Measurements from ENCODE around the gene ZNF536.

DNA sequence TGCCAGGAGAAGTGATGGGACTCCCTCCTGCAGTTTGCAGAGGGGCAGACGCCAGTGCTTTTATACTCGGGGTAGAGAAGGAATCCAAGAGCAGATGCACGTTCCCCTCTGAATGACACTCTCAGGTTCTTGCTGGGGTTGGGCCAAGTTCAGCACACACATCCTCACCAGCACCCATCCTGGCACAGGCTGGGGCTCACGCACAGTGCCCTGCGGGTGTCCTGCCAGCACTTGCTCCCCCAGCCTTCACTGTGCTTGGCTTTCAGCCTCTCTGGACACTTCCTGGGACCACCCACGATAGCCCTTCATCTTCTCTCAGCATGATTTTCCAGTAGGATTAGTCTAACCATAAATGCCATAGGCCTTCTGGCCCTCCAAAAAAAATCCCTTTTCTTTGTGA lies 158.6 kb downstream of the ZNF536 start:
- TF ChIP-seq STAT3 (IDR thresholded peaks at IDR 0.05; ENCODE audit: low read depth, low read length) (no peak), EZH2 (IDR thresholded peaks at IDR 0.05; ENCODE audit: borderline replicate concordance, control insufficient read depth, low read depth, low read length) (no peak), SIX5 (IDR thresholded peaks at IDR 0.05; ENCODE audit: low read depth, low read length, severe bottlenecking) (no peak)
